ENCODE data around the gene SNX11.
"Not testable (repeated sequence)": the region's sequence is repeated elsewhere in the genome, so short reads cannot be mapped to it uniquely, and the experiment has no call there.

The SNX11 gene, protein sequence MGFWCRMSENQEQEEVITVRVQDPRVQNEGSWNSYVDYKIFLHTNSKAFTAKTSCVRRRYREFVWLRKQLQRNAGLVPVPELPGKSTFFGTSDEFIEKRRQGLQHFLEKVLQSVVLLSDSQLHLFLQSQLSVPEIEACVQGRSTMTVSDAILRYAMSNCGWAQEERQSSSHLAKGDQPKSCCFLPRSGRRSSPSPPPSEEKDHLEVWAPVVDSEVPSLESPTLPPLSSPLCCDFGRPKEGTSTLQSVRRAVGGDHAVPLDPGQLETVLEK

DNA sequence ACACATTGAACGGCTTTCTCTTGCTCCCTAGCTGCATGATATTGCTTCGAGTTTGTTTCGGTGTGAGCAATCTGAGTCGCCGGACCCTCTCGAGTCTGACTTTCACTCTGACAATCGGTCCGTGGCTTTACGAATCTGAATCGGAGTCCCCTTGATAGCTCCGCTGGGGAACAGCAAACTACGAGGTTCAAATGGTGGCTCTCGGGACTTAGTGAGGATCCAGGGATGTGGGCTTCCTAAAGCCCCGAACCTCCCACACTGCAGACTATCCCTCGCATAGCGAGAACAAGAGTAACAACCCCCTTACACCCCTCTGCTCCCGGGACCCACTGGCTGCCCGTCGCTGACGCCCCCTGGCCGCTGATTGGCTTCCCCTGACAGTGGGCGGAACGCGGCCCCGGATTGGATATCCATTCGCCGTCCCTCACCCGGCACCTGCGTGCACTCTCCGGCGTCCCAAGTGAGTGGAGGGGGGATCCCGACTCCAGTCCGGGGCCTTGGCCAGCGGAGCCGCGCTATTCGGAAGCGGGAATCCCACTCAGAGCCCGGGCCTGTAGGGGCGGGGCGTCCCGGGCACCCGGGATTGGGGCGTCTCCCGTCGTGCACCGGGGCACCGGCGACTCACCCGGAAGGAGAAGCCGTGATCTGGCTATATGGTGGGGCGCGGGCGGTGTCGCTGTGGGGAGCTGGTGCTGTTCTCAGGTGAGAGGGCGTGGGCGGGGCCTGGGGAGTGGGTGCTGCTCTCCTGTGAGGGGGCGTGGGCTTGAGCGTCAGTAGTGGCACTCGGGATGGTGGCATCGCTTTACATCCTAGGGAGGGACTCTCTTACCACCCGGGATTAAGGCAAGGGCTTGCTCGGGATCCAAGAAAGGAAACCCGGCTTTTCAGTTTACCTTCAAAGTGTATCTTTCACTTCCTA lies at the start of gene SNX11:
Gene SNX11, plus strand, starts transcription at position 630 of the 919 bp plus-strand sequence. CDS start 4,278 bp downstream, outside the sequence.
- peak; percentile 48 for DNase-seq (ENCODE audit: low read depth, low spot score)

DNA sequence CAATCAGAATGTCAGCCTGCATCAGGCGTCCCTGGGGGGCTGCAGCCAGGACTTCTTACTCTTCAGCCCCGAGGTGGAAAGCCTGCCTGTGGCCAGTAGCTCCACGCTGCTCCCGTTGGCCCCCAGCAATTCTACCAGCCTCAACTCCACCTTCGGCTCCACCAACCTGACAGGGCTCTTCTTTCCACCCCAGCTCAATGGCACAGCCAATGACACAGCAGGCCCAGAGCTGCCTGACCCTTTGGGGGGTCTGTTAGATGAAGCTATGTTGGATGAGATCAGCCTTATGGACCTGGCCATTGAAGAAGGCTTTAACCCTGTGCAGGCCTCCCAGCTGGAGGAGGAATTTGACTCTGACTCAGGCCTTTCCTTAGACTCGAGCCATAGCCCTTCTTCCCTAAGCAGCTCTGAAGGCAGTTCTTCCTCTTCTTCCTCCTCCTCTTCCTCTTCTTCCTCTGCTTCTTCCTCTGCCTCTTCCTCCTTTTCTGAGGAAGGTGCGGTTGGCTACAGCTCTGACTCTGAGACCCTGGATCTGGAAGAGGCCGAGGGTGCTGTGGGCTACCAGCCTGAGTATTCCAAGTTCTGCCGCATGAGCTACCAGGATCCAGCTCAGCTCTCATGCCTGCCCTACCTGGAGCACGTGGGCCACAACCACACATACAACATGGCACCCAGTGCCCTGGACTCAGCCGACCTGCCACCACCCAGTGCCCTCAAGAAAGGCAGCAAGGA lies 49.0 kb upstream of the SNX11 start:
- DNase-seq (ENCODE audit: low read depth, low spot score): no peak

DNA sequence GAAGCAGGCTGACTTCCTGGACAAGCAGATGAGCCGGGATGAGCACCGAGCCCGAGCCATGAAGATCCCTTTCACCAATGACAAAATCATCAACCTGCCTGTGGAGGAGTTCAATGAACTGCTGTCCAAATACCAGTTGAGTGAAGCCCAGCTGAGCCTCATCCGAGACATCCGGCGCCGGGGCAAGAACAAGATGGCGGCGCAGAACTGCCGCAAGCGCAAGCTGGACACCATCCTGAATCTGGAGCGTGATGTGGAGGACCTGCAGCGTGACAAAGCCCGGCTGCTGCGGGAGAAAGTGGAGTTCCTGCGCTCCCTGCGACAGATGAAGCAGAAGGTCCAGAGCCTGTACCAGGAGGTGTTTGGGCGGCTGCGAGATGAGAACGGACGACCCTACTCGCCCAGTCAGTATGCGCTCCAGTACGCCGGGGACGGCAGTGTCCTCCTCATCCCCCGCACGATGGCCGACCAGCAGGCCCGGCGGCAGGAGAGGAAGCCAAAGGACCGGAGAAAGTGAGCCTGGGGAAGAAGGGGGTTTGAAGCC lies 48.4 kb upstream of the SNX11 start:
- no peak for DNase-seq (ENCODE audit: low read depth, low spot score)

DNA sequence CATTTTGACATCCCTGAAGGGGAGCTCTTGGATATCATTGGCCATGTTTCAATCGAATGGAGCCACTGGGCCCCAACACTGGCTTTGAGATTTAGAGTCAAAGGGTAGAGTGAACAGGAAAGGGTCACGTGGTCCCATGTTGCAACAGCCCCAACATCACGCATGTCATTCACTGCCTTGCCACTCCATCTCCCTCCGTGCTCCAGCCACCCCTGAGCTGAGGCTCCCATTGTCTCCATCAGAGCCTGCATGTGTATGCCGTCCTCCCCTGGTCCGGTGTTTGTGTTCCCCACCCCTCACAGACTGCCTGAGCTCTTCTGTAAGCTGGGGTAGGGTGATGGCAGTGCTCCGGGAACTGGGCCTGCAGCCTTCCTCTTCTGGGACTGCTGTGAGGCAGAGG lies 47.3 kb upstream of the SNX11 start:
- no peak for DNase-seq (ENCODE audit: low read depth, low spot score)

DNA sequence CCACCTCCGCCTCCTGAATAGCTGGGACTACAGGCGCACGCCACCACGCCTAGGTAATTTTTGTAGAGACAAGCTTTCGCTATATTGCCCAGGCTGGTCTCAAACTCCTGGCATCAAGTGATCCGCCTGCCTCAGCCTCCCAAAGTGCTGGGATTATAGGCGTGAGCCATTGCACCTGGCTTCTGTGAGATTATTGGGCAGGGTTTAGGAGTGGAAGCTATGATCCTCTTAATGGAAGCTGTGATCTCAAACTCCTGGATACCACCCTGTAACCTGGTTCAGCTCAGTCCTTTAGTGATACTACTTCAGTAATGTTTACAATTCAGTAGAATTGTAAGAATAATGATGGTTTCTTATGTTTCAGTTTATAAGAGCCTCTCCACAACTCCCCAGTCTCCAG lies 45.3 kb upstream of the SNX11 start:
- DNase-seq (ENCODE audit: low read depth, low spot score): no peak

DNA sequence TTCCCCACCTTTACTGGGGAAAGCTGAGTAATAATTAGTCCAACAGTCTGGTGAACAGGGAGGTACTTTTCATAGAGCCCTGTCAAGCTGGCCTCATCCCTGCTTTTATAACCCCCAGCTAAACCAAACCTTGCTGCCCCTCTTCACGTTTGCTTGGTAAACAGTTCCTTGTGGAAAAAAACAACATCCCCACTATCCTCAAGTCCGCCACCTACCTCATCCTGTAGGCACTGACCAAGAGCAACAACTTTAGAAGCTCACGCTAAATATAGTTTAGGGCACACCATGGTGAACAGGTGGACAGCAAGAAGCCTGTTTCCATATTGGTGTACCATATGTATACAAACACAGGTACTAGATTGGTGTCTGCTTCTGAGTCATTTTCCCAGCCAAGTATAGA lies 42.9 kb upstream of the SNX11 start:
- no peak for DNase-seq (ENCODE audit: low read depth, low spot score)

DNA sequence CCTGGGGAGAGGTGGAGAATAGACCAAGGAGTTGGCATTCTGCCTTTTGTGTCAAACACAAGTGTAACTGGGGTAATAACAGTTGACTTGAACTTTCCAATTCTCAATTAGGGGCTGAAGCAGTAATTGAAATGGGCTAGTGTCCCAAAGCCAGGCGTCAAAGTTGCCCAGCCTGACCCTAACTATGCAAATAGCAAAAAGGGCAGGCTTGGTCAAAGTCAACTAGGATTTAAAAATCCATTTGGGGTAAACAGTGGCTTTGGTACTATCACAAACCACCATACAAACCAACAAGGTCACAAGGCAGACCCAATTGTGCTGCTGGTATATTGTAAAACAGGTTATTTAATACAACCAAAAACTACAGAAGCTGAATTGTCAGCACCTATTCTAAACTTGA lies 41.4 kb upstream of the SNX11 start:
- no peak for DNase-seq (ENCODE audit: low read depth, low spot score)

DNA sequence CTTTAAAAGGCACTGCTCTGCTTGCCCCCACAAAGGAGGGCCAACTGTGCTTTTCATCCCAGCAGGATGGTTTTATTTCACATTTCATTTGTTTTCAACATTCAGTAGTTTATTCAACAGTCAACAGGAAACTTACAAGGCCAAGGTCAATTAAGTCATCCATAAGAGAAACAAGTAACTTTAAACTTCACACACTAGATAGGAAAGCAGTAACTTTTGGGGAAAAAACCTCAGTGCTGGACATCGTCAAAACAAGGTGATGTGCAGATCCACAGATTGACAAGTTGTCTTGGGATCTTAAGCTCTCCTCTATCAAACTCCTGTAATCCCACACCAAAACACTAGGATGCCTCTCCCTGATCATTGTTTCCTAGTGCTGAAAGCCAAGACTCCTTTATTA lies 40.9 kb upstream of the SNX11 start:
- no peak for DNase-seq (ENCODE audit: low read depth, low spot score)

DNA sequence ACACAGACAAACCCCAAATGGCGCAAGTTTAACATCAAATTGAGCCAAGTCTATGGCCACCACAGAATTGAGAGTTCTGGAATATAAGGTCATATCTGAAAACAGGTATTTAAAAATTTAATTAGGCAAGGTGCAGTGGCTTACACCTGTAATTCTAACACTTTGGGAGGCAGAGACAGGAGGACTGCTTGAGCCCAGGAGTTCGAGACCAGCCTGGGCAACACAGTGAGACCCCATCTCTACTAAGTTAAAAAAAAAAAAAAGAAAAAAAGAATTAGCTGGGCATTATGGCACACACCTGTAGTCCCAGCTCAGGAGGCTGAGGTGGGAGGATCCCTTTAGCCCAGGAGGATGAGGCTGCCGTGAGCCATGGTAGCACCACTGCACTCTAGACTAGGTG lies 40.3 kb upstream of the SNX11 start:
- no peak for DNase-seq (ENCODE audit: low read depth, low spot score)

DNA sequence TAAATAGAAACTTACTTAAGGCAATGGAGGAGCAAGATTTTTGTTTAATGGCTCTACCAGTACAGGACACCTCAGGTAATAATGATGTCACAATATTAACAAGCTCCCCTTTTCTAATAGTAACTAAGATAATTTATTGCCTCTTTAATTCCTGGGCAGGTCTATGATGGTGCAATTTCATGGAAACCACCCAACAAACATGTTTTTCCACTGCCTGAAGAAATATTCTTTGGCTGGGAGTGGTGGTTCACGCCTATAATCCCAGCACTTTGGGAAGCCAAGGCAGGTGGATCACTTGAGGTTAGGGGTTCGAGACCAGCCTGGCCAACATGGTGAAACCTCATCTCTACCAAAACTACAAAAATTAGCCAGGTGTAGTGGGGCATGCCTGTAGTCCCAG lies 39.8 kb upstream of the SNX11 start:
- DNase-seq (ENCODE audit: low read depth, low spot score): not testable (repeated sequence)

DNA sequence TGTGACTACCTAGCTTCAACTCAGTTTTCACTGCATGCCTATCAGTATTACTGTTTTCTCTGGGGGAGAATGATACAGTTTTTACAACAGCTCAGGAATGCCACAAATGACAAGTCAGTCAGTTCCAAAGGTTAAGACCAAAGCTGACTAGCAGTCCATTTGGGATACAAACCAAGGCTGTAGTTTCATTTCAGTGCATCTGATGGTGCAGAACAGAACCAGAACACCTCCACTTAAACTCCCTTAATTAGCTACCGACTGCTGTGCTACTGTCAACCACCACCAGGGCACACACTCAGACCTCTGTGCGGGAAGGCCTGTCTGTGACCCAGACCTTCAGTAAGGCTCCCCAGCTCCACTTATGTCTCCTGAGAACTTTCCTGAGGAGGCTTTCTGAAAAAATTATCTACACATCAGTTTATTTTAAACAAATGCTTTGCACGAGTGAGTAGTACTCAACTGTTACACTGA lies 39.0 kb upstream of the SNX11 start:
- no peak for DNase-seq (ENCODE audit: low read depth, low spot score)

DNA sequence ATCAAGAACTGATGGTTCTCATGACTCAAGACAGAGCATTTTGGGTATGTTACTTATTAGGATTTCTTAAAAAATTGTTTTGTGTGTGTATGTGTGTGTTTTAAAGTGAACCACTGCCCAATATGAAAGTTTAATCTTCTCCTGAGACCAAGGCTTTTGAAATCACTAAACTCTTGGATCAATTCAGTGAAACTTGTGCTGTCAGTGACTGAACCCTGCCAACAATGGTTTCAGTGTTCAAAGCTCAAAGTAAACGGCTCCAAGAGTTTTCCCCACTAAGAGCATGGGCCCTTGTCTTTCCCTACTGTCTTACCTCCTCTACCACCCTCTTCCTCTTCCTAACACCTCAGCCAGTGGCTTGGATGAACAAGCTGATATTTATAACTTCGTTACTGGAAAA lies 37.4 kb upstream of the SNX11 start:
- DNase-seq (ENCODE audit: low read depth, low spot score): no peak

DNA sequence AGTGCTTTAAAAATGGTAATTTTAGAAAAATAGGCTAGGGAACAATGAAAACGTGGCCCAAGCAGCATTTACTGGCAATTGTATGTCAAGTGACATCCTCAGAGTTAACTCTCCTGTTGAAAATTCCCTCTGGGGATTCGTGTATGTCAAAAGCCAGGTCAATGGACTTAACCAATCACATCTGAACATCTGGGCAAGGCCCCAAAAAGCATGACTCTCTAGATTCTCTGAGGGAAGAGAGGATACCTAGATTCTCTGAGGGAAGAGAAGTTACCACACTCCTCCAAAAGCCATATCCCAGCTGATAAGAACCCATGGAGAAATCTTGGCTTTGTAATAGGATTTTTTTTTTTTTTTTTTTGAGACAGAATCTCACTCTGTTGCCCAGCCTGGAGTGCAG lies 35.9 kb upstream of the SNX11 start:
- no peak for DNase-seq (ENCODE audit: low read depth, low spot score)

DNA sequence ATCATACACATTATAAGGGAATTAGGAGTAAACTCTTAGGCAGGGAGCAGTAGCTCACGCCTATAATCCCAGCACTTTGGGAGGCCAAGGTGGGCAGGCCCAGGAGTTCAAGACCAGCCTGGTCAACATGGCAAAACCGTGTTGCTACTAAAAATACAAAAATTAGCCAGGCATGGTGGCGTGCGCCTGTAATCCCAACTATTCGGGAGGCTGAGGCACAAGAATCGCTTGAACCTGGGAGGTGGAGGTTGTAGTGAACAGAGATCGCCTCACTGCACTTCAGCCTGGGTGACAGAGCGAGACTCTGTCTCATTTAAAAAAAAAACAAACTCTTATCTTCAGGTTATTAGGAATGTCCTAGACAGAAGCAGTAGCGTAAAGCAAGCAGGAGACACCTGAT lies 34.8 kb upstream of the SNX11 start:
- not testable (repeated sequence) for DNase-seq (ENCODE audit: low read depth, low spot score)

DNA sequence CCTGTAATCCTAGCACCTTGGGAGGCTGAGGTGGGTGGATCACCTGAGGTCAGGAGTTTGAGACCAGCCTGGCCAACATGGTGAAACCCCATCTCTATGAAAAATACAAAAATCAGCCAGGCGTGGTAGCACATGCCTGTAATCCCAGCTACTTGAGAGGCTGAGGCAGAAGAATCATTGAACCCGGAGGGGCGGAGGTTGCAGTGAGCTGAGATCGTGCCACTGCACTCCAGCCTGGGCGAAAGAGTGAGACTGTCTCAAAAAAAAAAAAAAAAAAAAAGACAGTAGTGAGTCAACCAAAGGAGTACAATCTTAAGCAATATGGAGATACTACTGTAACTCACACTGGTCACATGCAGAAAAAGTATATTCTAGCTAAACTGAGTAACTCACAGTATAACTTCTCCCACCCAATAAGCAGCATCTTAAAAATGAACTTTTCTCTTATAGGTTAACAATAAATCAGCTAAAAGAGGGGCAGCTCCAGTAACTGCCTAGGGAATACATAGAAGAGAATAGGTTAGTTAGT lies 33.9 kb upstream of the SNX11 start:
- not testable (repeated sequence) for DNase-seq (ENCODE audit: low read depth, low spot score)

DNA sequence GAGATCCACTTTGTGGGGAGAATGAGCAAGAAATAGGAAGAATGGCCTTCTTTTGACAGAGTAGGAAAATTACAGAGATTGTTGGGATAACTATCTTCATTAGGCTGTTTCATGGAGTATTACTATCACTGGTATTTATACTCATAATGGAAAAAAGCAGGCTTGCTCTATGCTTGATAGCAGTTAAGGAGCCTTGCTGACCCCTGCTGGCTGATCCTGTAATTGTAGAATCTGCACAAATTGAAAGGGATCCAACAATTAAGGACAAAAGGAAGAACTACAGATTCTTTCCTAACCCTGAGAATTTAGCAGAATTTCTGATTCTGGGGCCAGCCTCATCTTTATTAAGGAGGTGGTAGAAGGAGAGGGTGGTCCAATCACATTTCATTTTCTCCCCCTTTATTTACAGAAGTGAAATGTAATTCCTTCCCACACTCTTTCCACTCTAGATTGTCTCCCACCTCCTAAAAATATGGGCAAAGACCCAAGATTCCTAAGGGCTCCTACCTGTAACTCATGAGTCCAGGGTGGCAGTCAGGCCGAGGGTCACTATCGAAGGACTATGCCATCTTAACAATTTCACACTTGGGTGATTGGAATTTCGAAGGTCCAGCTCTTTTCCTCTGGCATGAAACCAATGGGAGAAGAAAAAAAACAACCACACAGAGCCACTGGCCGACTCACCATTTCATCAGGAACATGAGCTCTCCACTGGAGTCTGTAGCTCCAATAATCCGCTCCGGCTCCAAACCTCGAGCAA lies 33.1 kb upstream of the SNX11 start:
- peak; percentile 51 for DNase-seq (ENCODE audit: low read depth, low spot score)

DNA sequence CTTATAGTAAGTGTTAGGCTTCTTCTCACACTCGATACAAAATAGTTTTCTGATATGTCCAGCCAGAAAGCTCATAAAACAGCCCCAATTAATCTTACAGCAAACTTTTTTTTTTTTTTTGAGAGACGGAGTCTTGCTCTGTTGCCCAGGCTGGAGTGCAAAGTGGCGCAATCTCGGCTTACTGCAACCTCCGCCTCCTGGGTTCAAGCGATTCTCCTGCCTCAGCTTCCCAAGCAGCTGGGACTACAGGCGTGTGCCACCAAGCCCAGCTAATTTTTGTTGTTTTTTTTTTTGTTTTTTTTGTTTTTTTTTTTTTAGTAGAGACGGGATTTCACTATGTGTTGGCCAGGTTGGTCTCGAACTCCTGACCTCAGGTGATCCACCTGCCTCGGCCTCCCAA lies 30.4 kb upstream of the SNX11 start:
- DNase-seq (ENCODE audit: low read depth, low spot score): not testable (repeated sequence)

DNA sequence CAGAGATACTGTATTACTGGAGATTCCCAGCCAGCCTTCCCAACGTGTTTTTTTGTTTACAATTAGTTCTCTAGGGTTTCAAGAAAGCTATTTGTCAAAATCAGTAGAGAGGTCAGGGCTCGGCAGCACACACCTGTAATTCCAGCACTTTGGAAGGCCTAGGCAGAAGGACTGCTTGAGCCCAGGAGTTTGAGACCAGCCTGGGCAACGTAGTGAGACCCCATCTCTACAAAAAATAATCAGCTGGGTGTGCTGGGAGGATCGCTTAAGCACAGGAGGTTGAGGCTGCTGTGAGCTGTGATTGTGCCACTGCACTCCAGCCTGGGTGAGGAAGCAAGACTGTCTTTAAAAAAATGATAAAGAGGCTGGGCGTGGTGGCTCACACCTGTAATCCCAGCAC lies 25.7 kb upstream of the SNX11 start:
- DNase-seq (ENCODE audit: low read depth, low spot score): no peak

DNA sequence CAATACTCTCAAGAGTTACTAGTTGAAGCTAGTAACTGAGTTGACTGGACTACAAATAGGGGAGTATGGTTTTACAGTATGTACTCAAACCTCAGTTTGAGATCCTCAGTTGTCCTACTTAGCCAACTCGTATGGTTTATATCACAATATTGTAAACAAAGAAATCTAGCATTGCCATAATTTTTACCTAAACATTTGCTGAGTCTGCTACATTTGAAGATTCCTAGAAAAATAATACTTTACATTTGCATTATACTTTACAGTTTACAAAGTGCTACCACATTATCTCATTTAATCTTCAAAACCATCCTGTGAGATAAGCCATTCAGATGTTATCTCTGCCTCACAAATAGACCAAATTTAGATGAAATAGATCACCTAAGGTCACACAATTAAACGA lies 22.6 kb upstream of the SNX11 start:
- DNase-seq (ENCODE audit: low read depth, low spot score): no peak

DNA sequence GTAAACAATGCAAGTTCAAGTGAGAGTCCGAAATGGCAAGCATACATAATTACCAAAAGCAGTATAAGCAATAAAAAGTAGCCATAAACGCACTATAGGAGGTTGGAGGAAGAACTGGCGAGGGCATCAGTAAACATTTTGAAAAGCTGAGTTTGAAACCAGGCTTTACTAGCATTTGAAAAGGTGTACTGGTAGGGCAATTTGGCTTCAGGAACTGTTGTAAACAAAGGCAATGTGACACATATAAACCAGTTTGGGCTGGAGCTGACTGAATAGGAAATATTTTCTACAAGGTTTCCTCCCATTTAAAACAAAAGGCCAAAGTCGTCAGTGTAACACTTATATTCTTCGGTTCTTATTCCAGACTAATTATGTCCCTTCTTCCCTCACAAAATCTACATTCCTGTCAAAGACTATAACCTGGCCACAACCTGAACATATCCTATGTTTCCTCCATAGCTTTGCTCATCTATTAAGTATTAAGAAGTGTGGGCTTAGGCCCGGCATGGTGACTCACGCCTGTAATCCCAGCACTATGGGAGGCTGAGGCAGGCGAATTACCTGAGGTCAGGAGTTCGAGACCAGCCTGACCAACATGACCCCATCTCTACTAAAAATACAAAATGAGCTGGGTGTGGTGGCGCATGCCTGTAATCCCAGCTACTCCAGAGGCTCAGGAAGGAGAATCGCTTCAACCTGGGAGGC lies 14.1 kb upstream of the SNX11 start:
- DNase-seq (ENCODE audit: low read depth, low spot score): no peak
